ENCODE results near the gene ELAVL4. TPM values are rescaled to one million over a fixed set of nuclear protein-coding genes. Genes with fewer than 3 reads are reported as not detected.

Gene ELAVL4
- polyA plus RNA-seq, 1 experiment, result not detected

DNA sequence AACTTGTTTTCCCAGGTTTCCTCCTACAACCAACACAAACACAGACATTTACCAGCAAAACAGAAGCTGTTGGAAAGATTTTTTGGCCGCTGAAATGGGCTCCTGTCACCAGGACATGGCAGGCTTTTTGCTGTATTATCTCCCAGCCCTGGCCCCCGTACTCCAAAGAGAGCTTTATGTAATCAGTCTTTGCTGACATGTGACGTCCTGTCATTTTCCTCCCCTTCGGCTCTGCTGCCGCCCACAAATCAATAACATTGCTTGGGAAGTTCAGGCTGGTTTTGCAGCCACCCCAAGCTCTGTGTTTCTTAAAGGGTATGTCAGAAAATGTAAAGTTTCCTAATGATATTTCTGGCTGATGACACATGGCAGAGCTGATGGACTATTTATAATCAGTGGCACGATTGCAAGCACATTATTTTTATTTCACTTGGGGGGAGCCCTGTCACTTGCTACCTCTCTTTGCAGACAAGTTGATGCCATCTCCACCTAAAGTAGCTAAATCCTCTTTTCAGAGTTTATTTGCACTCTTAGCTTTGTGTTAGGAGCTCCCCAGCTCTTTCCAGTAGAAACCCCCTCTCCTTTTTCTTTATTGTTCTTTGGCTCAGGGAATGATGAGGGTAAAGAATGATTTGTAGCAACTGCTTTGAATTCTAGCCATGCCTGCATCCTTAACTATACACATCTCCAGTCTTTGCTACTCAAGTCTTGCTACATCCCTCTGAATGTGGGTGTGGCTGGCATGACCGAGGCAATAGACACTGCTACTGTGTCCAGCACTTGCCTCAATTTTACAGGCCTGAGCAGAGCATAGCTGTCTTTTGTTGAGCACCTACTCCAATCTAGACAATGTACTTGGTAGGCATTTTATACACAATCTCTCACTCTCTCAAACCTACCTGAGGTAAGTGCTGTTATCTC is 67.3 kb downstream of the ELAVL4 start:
- POLR2A ChIA-PET, result no interaction called here
- CTCF ChIA-PET, result no interaction called here
- no peak for DNase-seq (ENCODE audit: low read depth)
- H3K27me3 ChIP-seq (ENCODE audit: control insufficient read depth, insufficient read depth, low read length), result no peaks in the 10 kb centered on the region
- H3K4me3 ChIP-seq (ENCODE audit: low read depth, low read length), result no peak overlapping the region
- H3K36me3 ChIP-seq (ENCODE audit: control insufficient read depth, insufficient read depth, low read length), result no peaks in the 10 kb centered on the region
- no peak for TF ChIP-seq CTCF (IDR thresholded peaks at IDR 0.05; ENCODE audit: insufficient read depth, low read depth, low read length)

GRCh38 chr1:50177994-50178393 is 69.3 kb downstream of the ELAVL4 start:
- CTCF ChIA-PET, result no interaction called here
- no peak for TF ChIP-seq CTCF (IDR thresholded peaks at IDR 0.05; ENCODE audit: insufficient read depth, low read depth, low read length)
- POLR2A ChIA-PET, result no interaction called here
- no peaks in the 10 kb centered on the region for H3K27me3 ChIP-seq (ENCODE audit: control insufficient read depth, insufficient read depth, low read length)
- no peaks in the 10 kb centered on the region for H3K36me3 ChIP-seq (ENCODE audit: control insufficient read depth, insufficient read depth, low read length)
- DNase-seq (ENCODE audit: low read depth), result no peak
- H3K4me3 ChIP-seq (ENCODE audit: low read depth, low read length), result no peak overlapping the region

GRCh38 chr1:50179639-50180038 is 70.9 kb downstream of the ELAVL4 start:
- ChIA-PET CTCF (no interaction called here), POLR2A (no interaction called here)
- DNase-seq (ENCODE audit: low read depth), result no peak
- Histone ChIP-seq H3K4me3 (ENCODE audit: low read depth, low read length) (no peak overlapping the region), H3K36me3 (ENCODE audit: control insufficient read depth, insufficient read depth, low read length) (no peaks in the 10 kb centered on the region), H3K27me3 (ENCODE audit: control insufficient read depth, insufficient read depth, low read length) (no peaks in the 10 kb centered on the region)
- TF ChIP-seq CTCF (IDR thresholded peaks at IDR 0.05; ENCODE audit: insufficient read depth, low read depth, low read length), result no peak

DNA sequence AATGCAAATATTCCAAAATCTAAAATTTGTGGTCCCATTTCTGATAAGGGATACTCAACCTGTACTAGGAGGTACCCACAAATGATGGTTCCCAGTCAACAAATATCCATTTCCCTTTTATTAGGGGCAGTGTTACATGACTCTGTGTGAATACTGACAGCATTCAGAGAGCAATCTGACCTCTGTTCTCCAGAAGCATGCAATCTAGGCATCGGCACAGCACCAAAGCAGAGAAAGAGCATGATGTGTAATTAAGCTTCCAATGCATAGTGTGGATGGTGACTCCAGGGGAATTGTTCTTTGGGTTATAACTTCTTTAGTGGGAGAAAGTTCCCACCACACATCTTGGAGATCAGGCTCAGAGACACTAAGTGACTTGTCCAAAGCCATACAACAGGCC is 71.6 kb downstream of the ELAVL4 start:
- ChIA-PET POLR2A (no interaction called here), CTCF (no interaction called here)
- no peak for DNase-seq (ENCODE audit: low read depth)
- TF ChIP-seq CTCF (IDR thresholded peaks at IDR 0.05; ENCODE audit: insufficient read depth, low read depth, low read length), result no peak
- no peaks in the 10 kb centered on the region for H3K36me3 ChIP-seq (ENCODE audit: control insufficient read depth, insufficient read depth, low read length)
- H3K27me3 ChIP-seq (ENCODE audit: control insufficient read depth, insufficient read depth, low read length), result no peaks in the 10 kb centered on the region
- H3K4me3 ChIP-seq (ENCODE audit: low read depth, low read length), result no peak overlapping the region

- Histone ChIP-seq H3K27me3 (ENCODE audit: control insufficient read depth, insufficient read depth, low read length) (no peaks in the 10 kb centered on the region), H3K4me3 (ENCODE audit: low read depth, low read length) (no peak overlapping the region), H3K36me3 (ENCODE audit: control insufficient read depth, insufficient read depth, low read length) (no peaks in the 10 kb centered on the region)
- ChIA-PET POLR2A (no interaction called here), CTCF (no interaction called here)
- no peak for DNase-seq (ENCODE audit: low read depth)
- TF ChIP-seq CTCF (IDR thresholded peaks at IDR 0.05; ENCODE audit: insufficient read depth, low read depth, low read length), result no peak
These were observed 72.4 kb downstream of the ELAVL4 start for GRCh38 chr1:50181027-50181663.
